HG02970 (cell line): ENCODE measurements around the gene MACO1.
"Not testable (repeated sequence)": the region's sequence is repeated elsewhere in the genome, so short reads cannot be mapped to it uniquely, and the experiment has no call there.

Experiments used
- ATAC-seq: cut with Tn5 transposase; IDR thresholded peaks from one replicate; pipeline ENCODE4 v1.9.1; 2021; ENCODE audit warnings: mild to moderate bottlenecking, moderate library complexity, moderate number of reproducible peaks; ENCODE audit not compliant: unreplicated experiment, low FRiP score

Gene MACO1

DNA sequence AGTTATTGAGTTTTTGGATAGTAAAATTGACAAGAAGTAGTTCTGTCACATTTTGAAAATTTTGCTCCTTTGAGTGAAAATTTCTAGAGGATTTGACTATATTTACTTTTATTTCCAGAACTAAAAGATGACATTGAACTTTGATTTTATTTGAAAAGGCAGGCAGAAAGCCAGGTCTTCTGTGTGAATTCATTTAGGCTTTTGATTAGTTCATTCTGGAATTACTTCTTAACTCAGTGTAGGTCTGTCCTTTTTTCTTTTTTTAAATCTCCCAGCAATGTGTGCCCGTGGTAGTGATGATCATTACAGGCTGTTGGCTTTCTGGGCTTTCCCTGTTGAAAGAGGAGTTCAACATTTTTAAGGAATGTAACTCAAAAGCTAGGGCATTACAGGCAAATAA lies 53.8 kb downstream of the MACO1 start:
- no peak for ATAC-seq

DNA sequence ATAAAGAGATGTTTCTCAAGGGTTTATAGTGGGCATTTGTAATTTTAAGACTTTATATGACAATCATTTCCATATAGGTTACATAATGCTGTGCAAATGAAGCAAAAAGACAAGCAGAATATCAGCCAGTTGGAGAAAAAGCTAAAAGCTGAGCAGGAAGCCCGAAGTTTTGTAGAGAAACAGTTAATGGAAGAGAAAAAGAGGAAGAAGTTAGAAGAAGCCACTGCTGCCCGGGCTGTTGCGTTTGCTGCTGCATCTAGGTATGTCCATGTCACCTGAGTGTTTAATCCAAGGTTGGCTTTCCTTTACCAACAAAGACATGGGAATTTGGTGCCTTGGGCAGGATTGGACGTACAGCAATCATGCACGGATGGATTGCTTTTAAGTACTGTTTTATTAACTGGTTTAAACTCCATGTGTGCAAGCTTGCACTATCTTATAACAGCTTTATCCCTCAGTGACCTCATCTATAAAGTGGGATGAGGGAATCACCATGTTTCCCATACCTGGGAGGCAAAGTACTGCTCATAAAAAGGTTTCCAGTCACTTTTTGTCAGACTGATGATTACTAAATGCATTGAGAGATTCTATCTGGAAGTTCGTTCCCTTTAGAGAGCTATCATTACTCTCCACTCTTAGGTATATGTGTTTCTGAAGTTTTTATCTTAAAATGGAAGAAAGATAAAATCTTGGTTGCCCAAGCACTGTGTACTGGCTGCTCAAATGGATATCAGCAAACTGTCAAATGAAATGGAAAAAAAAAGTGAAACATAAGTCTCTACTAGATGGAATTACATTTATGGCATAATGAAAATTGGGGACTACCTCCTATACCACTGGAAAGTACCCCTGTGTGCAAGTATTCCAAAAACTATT lies 55.1 kb downstream of the MACO1 start:
- ATAC-seq, result no peak

DNA sequence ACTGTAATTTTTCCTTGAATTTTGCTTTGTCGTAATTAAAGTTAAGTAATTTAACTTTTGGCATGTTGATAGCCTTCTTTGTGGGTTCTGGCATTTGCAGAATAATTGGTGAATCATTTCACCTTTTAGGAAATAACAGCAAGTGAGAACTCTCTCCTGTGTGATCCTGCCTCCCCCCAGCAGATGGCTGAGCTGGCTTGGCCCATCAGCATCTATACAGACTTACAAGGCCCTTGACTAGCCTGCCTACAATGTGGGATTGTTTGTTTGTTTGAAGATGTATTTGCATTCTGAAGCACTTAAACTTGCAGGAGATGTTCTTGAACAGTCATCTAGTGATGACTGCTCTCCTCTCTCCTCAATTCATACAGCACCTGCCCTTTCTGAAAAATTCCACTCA lies 55.9 kb downstream of the MACO1 start:
- ATAC-seq, result no peak

DNA sequence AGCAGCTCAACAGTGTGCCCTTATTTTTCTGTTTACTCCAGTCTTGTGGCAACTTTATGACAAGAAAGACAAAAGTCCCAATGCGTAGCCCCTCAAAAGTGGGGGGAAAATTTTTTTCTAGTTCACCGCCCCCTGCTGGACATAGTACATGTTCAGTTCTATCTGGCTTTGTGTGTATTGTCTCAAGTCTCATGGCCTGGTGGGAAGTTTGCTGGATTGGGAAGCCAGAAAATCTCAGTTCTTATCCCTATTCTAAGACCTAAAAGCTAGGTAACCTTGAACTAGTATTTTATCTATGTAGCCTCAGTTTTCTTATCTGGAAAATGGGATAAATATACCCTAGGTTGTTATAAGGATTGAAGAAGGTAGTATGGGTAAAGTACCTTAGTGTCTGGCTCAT lies 56.9 kb downstream of the MACO1 start:
- ATAC-seq, result no peak

DNA sequence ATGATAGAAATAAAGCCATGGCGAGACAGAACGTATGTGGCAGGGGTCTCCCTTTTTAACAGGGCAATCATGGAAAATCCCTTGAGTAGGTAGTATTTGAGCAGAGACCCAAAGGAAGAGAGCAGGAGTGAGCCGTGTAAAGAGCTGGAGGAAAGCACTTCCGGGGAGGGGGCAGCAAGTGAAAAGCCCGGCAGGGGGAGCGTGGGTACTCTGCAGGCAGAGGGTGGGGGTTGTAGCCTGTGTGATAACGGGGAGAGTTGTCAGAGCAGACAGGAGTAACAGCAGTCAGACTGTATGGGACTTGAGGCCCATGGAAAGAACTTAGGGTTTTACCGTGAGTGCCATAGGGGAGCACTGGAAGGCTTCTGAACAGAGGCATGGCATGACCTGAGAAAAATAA lies 61.6 kb downstream of the MACO1 start:
- ATAC-seq, result no peak

DNA sequence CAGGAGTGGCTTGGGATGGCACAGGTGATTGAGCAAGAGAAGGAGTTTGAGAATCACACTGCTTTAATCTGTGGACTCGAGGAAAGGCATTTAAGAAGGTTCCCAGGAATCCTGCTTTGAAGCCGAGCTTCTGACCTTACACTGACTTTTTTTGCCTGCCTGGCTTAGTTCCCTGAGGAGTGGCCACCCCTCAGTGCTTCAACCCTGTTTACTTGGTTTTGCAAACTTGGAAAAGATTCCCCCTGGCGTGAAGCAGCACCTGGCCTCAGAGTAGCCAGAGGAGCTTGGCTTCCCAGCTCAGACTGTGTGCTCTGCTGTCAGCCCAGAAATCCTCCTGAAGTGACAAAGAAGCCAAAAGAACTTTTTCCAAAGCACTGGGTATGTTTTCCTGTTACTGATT lies 64.3 kb downstream of the MACO1 start:
- ATAC-seq, result no peak

DNA sequence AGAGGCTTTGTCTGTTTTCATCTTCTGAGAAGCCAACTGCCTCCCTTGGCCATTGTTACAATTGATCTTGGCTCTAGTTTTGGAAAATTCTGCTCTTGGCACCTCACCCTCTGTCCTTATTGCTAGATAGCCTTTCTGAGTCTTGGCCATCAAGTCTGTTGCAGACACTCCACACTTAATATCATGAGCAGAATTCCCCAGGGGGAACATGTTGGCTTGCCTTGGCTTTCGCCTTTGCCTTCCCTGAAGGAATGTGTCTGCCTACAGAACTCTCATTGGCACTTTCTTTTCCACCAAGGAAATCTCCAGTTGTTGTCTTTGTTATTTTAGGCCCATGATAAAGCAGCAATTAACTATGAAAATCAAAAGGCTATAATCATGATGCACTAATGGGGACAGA lies 70.0 kb downstream of the MACO1 start:
- ATAC-seq, result no peak

DNA sequence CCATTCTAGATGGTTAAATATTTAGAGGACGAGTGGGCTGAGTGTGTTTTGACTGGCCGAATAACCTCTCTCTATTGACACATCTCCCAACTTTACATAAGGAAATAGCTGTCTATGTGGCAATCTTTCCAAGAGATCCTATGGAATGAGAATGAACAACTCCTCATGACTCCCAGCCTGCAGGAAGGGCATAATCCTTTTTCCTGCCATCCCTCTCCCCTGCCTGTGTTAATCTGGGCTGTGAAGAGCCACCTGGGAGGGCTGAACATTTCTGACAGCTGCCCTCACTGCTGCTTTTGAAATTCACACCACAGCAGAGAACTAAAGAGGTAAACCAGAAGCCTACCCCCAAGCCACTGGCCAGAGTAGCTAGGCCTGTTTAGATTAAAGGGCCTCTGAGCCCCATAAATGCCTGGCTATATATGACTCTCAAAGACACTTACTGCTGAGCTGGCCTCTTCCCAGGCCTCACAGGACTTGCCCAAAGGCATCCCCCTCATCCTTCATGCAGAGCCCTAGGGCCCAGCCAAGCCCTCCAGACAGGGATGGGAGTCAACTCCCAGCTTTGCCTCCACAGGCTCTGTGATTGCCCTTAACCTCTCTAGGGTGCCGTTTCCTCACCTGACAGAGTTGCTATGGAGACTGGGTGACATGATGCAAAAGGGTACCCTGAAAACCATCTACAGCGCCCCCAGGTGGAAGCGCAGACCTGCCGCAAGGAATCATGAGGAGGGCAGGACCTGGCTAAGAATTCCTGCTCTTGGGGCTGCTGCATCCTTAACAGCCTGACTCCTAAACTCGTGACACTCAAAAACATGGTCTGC lies 70.8 kb downstream of the MACO1 start:
- no peak for ATAC-seq

DNA sequence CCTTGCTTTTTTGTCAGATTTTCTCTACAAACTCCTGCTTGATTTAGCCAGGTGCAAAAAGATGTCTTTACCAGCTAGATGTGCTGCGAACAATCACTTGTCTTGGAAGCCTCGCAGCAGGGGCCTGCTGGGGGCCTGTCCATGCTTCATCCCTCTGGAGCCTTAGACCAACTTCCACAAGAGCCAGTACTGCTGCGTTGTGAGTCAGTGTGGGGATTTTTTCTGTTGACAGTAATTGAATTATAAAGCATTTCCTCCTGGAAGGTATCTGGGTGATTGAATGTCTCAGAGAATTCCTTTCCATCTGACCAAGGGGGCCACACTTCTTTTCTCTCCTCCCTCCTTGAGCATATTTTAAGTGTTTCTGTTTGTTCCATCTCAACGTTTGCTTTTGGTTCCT lies 72.3 kb downstream of the MACO1 start:
- no peak for ATAC-seq

DNA sequence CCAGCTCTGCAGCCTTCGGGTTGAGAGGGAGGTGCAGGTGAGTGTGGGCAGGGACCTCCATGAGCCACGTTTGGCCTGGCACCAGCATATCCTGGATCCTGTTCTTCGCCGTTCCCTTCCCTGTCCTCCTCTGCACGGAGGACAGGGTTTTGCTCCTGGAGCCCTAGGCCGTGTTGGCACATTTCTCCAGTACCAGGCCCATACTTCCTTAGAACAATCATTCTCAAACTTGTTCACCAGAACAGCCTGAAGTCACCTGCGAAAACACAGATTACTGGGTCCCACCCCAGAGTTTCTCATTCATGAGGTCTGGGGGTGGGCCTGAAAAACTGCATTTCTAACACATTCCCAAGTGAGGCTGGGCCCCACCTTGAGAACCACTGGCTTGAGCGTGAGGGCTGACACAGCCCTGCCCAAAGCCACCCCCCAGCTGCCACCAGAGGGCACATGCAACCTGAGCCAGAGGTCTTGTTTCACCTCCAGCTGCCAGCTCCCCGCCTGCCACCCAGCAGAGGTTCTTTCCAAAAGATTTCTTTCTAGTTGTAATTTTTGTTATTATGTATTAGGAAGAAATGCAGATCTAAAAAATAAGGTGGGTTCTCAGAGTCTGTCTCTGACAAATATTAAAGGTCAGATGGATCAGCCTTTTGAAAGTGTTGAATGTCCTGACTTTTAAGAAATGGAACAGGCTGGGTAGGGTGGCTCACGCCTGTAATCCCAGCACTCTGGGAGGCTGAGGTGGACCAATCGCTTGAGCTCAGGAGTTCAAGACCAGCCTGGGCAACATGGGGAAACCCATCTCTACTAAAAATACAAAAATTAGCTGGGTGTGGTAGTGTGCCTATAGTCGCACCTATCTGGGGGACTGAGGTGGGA lies 73.1 kb downstream of the MACO1 start:
- no peak for ATAC-seq

DNA sequence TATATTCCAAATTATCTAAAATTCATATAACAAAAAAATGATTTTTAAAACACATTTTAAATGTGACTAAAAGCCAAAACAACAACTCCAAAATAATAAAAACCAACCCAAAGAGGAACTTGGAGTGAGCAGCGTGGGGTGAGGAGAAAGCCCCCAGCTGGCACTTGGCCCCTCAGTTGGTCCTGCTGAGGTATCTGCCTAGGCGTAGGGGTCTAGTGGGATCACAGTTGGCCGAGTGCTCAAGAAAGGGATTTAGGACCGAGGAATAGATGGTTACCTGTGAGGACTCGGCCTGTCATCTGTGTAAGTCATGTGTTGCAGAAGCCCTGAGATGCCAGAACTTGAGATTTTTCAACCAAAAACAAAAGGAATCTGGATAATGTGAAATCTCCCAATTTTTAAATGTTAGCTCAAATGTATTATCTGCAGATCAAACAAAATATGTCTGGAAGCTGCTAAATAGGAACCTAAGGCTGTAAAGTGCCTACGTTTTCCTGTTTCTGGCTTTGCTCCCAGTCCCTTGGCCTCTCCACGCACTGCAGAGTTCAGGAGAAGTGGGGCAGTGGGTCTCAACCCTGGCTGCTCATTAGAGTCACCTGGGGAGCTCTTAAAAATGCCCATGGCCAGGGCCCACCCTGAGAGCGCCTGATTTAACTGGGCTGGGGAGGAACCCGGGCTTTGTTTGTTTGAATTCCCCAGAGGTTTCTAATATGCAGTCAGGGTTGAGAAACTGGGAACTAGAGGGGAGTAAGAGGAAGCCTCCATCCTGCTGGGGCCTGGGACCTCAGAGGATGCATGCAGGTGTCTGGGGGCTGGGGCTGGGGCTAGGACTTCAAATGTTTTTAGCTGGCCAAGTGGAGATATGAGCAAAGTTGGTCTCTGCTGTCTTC lies 74.3 kb downstream of the MACO1 start:
- ATAC-seq, result no peak

DNA sequence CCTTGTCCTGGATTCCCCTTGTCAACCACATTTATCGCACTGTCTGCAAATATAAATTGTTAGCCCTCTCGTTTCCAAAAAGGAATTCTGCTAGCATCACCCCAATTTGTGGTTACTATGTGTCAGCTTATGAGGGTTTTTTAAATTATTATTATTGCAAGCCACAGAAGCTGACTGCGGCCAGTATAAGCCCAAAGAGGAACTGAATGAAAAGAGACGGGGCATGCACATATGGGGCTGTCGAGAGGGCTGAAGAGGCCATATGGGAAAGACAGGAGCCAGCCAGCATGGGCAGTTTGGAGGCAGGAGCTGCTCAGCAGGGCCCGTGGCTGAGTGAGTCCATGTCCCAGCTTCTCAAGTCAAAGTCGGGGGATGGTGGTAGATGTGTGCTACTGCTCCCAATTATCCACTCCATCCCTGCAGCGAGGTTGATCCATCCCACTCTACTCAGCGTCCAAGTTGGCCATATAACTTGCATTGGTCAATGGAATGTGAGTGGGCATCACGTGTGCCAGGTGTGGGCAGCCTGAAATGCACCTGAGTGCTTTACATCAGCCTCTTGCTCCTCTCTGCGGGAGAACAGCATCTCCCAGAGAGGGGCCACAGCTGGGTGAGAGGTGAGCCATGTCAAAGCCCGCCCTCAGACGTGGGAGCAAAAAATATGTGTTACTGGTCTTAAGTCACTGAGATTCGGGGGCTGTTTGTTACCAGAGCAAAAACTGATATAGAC lies 75.1 kb downstream of the MACO1 start:
- no peak for ATAC-seq

DNA sequence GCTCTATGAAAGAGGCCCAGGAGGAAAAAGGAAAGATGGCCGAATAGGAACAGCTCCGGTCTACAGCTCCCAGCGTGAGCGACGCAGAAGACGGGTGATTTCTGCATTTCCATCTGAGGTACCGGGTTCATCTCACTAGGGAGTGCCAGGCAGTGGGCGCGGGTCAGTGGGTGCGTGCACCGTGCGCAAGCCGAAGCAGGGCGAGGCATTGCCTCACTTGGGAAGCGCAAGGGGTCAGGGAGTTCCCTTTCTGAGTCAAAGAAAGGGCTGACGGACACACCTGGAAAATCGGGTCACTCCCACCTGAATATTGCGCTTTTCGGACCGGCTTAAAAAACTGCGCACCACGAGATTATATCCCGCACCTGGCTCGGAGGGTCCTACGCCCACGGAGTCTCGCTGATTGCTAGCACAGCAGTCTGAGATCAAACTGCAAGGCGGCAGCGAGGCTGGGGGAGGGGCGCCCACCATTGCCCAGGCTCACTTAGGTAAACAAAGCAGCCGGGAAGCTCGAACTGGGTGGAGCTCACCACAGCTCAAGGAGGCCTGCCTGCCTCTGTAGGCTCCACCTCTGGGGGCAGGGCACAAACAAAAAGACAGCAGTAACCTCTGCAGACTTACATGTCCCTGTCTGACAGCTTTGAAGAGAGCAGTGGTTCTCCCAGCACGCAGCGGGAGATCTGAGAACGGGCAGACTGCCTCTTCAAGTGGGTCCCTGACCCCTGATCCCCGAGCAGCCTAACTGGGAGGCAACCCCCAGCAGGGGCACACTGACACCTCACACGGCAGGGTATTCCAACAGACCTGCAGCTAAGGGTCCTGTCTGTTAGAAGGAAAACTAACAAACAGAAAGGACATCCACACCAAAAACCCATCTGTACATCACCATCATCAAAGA lies 76.1 kb downstream of the MACO1 start:
- ATAC-seq, result not testable (repeated sequence)

DNA sequence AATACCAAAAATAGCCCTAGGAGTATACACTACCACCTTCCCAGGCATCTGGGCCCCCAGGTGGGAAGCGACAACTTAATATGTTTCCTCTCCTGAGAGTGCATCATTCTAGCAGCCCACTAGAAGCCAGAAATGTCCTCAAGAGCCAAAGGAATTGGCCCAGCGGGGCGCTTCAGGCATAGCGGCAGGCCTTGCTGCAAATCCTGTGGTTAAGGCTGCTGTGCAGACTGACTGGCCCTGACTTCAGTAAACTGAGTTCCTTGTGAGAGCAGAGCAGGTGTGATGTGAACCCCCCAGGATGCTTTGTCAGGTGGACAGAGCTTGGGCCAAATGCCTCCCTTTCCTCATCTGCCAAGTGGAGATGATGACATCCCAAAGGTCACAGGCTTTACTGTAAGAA lies 83.0 kb downstream of the MACO1 start:
- no peak for ATAC-seq

DNA sequence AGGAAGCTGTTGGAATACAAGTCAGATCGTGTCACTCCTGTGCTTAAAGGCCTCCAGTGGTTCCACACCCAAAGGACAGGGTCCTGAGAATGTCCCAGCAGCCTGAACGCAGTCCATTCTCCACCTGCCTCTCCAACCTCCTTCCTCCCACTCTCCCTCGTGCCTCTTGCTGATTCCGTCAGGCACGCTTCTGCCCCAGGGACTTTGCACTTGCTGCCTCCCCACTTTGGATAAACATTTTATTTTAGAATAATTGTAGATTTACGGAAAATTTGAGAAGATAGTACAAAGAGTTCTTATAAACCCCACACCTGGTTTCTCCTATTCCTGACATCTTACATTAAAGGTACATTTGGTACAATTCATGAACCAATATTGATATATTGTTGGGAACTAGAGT lies 84.3 kb downstream of the MACO1 start:
- no peak for ATAC-seq

DNA sequence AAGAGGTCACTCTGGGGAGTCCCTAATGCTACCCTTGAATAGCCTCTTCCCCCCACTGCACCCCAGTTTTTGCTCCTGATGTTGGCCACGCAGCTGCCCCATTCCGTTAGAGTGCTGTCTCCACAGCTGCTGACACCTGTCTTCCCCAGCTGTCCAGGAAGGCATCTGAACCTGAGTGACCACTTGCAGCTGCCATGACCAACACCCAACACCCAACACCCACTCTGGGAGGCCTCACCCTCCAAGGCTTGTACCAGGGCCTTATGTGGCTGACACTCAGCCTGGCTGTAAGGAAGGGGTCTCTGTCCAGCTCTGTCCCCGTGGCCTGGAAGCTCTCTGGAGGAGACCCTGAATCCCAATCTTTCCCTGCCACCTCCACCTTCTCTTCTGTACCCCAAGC lies 86.0 kb downstream of the MACO1 start:
- ATAC-seq, result no peak

DNA sequence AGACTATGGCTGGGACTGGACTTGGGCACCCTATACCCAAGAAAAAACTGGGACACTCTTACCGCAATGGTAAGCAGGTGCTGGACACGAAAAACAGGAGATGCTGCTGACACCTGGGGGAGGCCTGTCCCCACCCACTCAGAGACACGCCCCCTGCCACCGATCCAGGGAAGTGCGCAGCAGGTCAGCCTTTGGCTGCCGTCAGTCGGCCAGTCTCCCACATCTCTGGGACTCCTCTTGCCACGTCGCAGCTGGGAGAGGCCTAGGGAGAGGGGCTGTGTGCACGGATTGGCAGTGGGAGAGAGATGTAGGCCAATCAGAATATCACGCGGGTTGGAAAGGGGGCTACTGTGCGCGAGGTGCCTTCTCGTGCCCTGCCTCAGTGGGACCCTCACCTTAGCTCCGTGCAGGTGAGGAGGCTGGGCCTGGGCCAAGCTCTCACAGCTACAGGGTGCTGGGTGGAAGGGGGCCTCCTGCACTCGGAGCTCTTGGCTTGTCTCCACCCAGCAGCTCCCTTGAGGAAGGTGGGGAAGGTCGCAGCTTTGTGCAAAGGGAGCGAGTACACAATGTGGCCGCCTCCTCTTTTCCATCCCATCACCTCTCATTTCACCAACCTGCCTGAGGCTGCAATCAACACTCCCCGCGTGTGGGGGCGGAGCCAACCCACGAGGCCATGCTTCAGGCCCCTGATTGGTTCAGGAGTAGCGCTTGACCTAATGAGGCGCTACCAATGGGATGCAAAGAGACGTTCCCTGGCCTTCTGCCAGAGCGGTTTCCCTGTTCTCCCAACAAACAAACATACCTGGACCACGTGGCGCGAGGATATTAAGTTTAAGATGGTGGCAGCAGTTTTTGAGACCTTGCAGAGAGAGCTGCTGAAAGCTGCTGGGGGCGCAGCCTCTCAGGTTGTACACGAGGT lies 87.0 kb downstream of the MACO1 start:
- no peak for ATAC-seq
